ENCODE data around the gene CHRNB1.
"Not testable (repeated sequence)": the region's sequence is repeated elsewhere in the genome, so short reads cannot be mapped to it uniquely, and the experiment has no call there.

Gene CHRNB1

GRCh38 chr17:7479213-7480088, 34.6 kb downstream of the CHRNB1 start, which contains the start of gene ZBTB4:
ZBTB4 (minus strand) TSS chr17:7479631; CDS start chr17:7466801, 12,830 bp downstream.
- Histone ChIP-seq H2BK5ac (ENCODE audit: low read depth, low read length, poor library complexity) (peak within 1 kb of the TSS; percentile 89), H3K36me3 (ENCODE audit: control insufficient read depth in 1 of 2, insufficient read depth in 2 of 2, low read length in 2 of 2) (no peaks in the 10 kb centered on the region), H3K79me1 (ENCODE audit: low read length) (peaks cover 29% of the 10 kb centered on the region), H2AK5ac (ENCODE audit: low read length) (peak within 1 kb of the TSS; percentile 77), H3K79me2 (ENCODE audit: control insufficient read depth, insufficient read depth, low read length, poor library complexity) (peaks cover 22% of the 10 kb centered on the region), H3K4me3 (ENCODE audit: low read depth, low read length) (peak within 1 kb of the TSS; percentile 89), H3K4ac (ENCODE audit: low read depth, low read length) (peak within 1 kb of the TSS; percentile 99), H3K27me3 (ENCODE audit: insufficient read depth, low read length) (no peaks in the 10 kb centered on the region), H2BK12ac (ENCODE audit: low read length) (peak within 1 kb of the TSS; percentile 67), H3K14ac (ENCODE audit: low read length) (peak within 1 kb of the TSS; percentile 96), H2BK120ac (ENCODE audit: insufficient read depth, low read length, poor library complexity) (peak within 1 kb of the TSS; percentile 96), H3K27ac (ENCODE audit: low read depth, low read length) (peak within 1 kb of the TSS; percentile 93), H2AFZ (ENCODE audit: insufficient read depth, low read length, poor library complexity) (peak within 1 kb of the TSS; percentile 99), H3K9ac (ENCODE audit: low read length) (peak within 1 kb of the TSS; percentile 91), H3K9me3 (ENCODE audit: insufficient read depth, low read depth, low read length) (no peaks in the 10 kb centered on the region), H3K23ac (ENCODE audit: low read length) (no peak within 1 kb of the TSS), H4K91ac (ENCODE audit: low read depth, low read length) (peak within 1 kb of the TSS; percentile 99), H4K8ac (ENCODE audit: low read depth, low read length) (peak within 1 kb of the TSS; percentile 93), H3K18ac (ENCODE audit: low read length) (peak within 1 kb of the TSS; percentile 96), H3K4me1 (ENCODE audit: control insufficient read depth in 1 of 2, insufficient read depth in 2 of 2, low read length in 2 of 2) (peaks cover 39 to 44% of the 10 kb centered on the region in 2 experiments), H3K4me2 (ENCODE audit: low read length) (peak within 1 kb of the TSS; percentile 65), H4K12ac (ENCODE audit: low read depth, low read length) (peak within 1 kb of the TSS; percentile 98)
- WGBS (ENCODE audit: extremely low coverage, insufficient coverage, insufficient read length) = no CpG with 5 or more reads among the region's 92 CpGs
- DNase-seq = peak; percentile 5 to 42

- H3K9ac ChIP-seq (ENCODE audit: low read length) = peak overlapping the region; percentile 2
- H2BK5ac ChIP-seq (ENCODE audit: low read depth, low read length, poor library complexity) = peak overlapping the region; percentile 55
- peak overlapping the region; percentile 98 for H4K12ac ChIP-seq (ENCODE audit: low read depth, low read length)
- DNase-seq = peak; percentile 5 to 43
- no peaks in the 10 kb centered on the region for H3K36me3 ChIP-seq (ENCODE audit: control insufficient read depth in 1 of 2, insufficient read depth in 2 of 2, low read length in 2 of 2)
- H3K23ac ChIP-seq (ENCODE audit: low read length) = no peak overlapping the region
- H3K18ac ChIP-seq (ENCODE audit: low read length) = peak overlapping the region; percentile 96
- peak overlapping the region; percentile 83 for H3K4me3 ChIP-seq (ENCODE audit: low read depth, low read length)
- peak overlapping the region; percentile 42 for H2BK12ac ChIP-seq (ENCODE audit: low read length)
- peaks cover 39 to 42% of the 10 kb centered on the region in 2 experiments for H3K4me1 ChIP-seq (ENCODE audit: control insufficient read depth in 1 of 2, insufficient read depth in 2 of 2, low read length in 2 of 2)
- H2AK5ac ChIP-seq (ENCODE audit: low read length) = peak overlapping the region; percentile 31
- H4K8ac ChIP-seq (ENCODE audit: low read depth, low read length) = peak overlapping the region; percentile 83
- H3K4ac ChIP-seq (ENCODE audit: low read depth, low read length) = peak overlapping the region; percentile 99
- H3K79me1 ChIP-seq (ENCODE audit: low read length) = peaks cover 32% of the 10 kb centered on the region
- no CpG with 5 or more reads among the region's 8 CpGs for WGBS (ENCODE audit: extremely low coverage, insufficient coverage, insufficient read length)
- no peaks in the 10 kb centered on the region for H3K27me3 ChIP-seq (ENCODE audit: insufficient read depth, low read length)
- H3K9me3 ChIP-seq (ENCODE audit: insufficient read depth, low read depth, low read length) = no peaks in the 10 kb centered on the region
- peak overlapping the region; percentile 96 for H2BK120ac ChIP-seq (ENCODE audit: insufficient read depth, low read length, poor library complexity)
- peak overlapping the region; percentile 83 for H3K14ac ChIP-seq (ENCODE audit: low read length)
- H2AFZ ChIP-seq (ENCODE audit: insufficient read depth, low read length, poor library complexity) = peak overlapping the region; percentile 99
- H3K79me2 ChIP-seq (ENCODE audit: control insufficient read depth, insufficient read depth, low read length, poor library complexity) = peaks cover 25% of the 10 kb centered on the region
- H4K91ac ChIP-seq (ENCODE audit: low read depth, low read length) = peak overlapping the region; percentile 71
- H3K4me2 ChIP-seq (ENCODE audit: low read length) = peak overlapping the region; percentile 65
- H3K27ac ChIP-seq (ENCODE audit: low read depth, low read length) = peak overlapping the region; percentile 92
Observed at GRCh38 chr17:7480089-7480384, 35.2 kb downstream of the CHRNB1 start.

GRCh38 chr17:7481275-7481674, 36.4 kb downstream of the CHRNB1 start, which contains the start of gene SLC35G6:
SLC35G6 (plus strand) TSS chr17:7481446; CDS start chr17:7481517, 71 bp downstream.
- no CpG with 5 or more reads among the region's 4 CpGs for WGBS (ENCODE audit: extremely low coverage, insufficient coverage, insufficient read length)
- not testable (repeated sequence) for H2BK12ac ChIP-seq (ENCODE audit: low read length); H3K9ac ChIP-seq (ENCODE audit: low read length); H3K18ac ChIP-seq (ENCODE audit: low read length); H3K9me3 ChIP-seq (ENCODE audit: insufficient read depth, low read depth, low read length); H3K4ac ChIP-seq (ENCODE audit: low read depth, low read length); H2BK5ac ChIP-seq (ENCODE audit: low read depth, low read length, poor library complexity); DNase-seq; H4K8ac ChIP-seq (ENCODE audit: low read depth, low read length); H3K23ac ChIP-seq (ENCODE audit: low read length); H2AK5ac ChIP-seq (ENCODE audit: low read length); H3K36me3 ChIP-seq (ENCODE audit: control insufficient read depth in 1 of 2, insufficient read depth in 2 of 2, low read length in 2 of 2); H3K27ac ChIP-seq (ENCODE audit: low read depth, low read length); H2BK120ac ChIP-seq (ENCODE audit: insufficient read depth, low read length, poor library complexity); H3K14ac ChIP-seq (ENCODE audit: low read length); H3K27me3 ChIP-seq (ENCODE audit: insufficient read depth, low read length); H4K12ac ChIP-seq (ENCODE audit: low read depth, low read length); H3K4me3 ChIP-seq (ENCODE audit: low read depth, low read length); H2AFZ ChIP-seq (ENCODE audit: insufficient read depth, low read length, poor library complexity)
- Histone ChIP-seq H4K91ac (ENCODE audit: low read depth, low read length) (peak within 1 kb of the TSS; percentile 71), H3K79me1 (ENCODE audit: low read length) (peaks cover 32% of the 10 kb centered on the region), H3K79me2 (ENCODE audit: control insufficient read depth, insufficient read depth, low read length, poor library complexity) (peaks cover 32% of the 10 kb centered on the region), H3K4me2 (ENCODE audit: low read length) (peak within 1 kb of the TSS; percentile 65), H3K4me1 (ENCODE audit: control insufficient read depth in 1 of 2, insufficient read depth in 2 of 2, low read length in 2 of 2) (peaks cover 38 to 43% of the 10 kb centered on the region in 2 experiments)

GRCh38 chr17:7481842-7482741, 37.2 kb downstream of the CHRNB1 start:
- H3K9me3 ChIP-seq (ENCODE audit: insufficient read depth, low read depth, low read length); H3K18ac ChIP-seq (ENCODE audit: low read length); H2AK5ac ChIP-seq (ENCODE audit: low read length); H3K4me3 ChIP-seq (ENCODE audit: low read depth, low read length); H3K4me2 ChIP-seq (ENCODE audit: low read length); H2BK5ac ChIP-seq (ENCODE audit: low read depth, low read length, poor library complexity); H3K27me3 ChIP-seq (ENCODE audit: insufficient read depth, low read length); H3K36me3 ChIP-seq (ENCODE audit: control insufficient read depth in 1 of 2, insufficient read depth in 2 of 2, low read length in 2 of 2); H3K14ac ChIP-seq (ENCODE audit: low read length); H3K27ac ChIP-seq (ENCODE audit: low read depth, low read length); H4K12ac ChIP-seq (ENCODE audit: low read depth, low read length); H4K8ac ChIP-seq (ENCODE audit: low read depth, low read length); H3K23ac ChIP-seq (ENCODE audit: low read length); H2BK120ac ChIP-seq (ENCODE audit: insufficient read depth, low read length, poor library complexity); H2AFZ ChIP-seq (ENCODE audit: insufficient read depth, low read length, poor library complexity); H3K9ac ChIP-seq (ENCODE audit: low read length); DNase-seq; H3K4ac ChIP-seq (ENCODE audit: low read depth, low read length); H2BK12ac ChIP-seq (ENCODE audit: low read length): not testable (repeated sequence)
- H4K91ac ChIP-seq (ENCODE audit: low read depth, low read length) = peak overlapping the region; percentile 96
- H3K79me2 ChIP-seq (ENCODE audit: control insufficient read depth, insufficient read depth, low read length, poor library complexity) = peaks cover 32% of the 10 kb centered on the region
- peaks cover 33 to 35% of the 10 kb centered on the region in 2 experiments for H3K4me1 ChIP-seq (ENCODE audit: control insufficient read depth in 1 of 2, insufficient read depth in 2 of 2, low read length in 2 of 2)
- no CpG with 5 or more reads among the region's 31 CpGs for WGBS (ENCODE audit: extremely low coverage, insufficient coverage, insufficient read length)
- peaks cover 32% of the 10 kb centered on the region for H3K79me1 ChIP-seq (ENCODE audit: low read length)

Data from trophoblast cell (in vitro differentiated cells and primary cell).